SK-N-SH (cell line): ENCODE measurements around the gene HHIP.

Experiments used
- CTCF ChIP-seq: fragments of 200-600 bp; sonication (generic); IDR thresholded peaks from 2 replicates; pipeline ENCODE4 v1.6.1; 2017; ENCODE audit warnings: antibody characterized with exemption, mild to moderate bottlenecking, moderate library complexity
- EP300 ChIP-seq, 2 experiments: IDR thresholded peaks; 2 replicates each; pipeline versions ENCODE4 v1.4.0 to v1.6.1; 2012; ENCODE audit warnings: borderline replicate concordance in 1 of 2, low read depth in 1 of 2, low read length in 1 of 2
- EZH2phosphoT487 ChIP-seq: fragments of 200-600 bp; sonication (generic); IDR thresholded peaks from 2 replicates; pipeline ENCODE4 v1.6.1; 2017; ENCODE audit warnings: low read depth, mixed run types, mild to moderate bottlenecking, antibody characterized with exemption, moderate library complexity, borderline replicate concordance
- GABPA ChIP-seq: IDR thresholded peaks from 2 replicates; pipeline ENCODE4 v1.4.0; 2012; ENCODE audit warnings: low read depth, mild to moderate bottlenecking
- IRF3 ChIP-seq: fragments of 150-350 bp; IDR thresholded peaks from 2 replicates; pipeline ENCODE4 v1.6.1; 2016; ENCODE audit warnings: mild to moderate bottlenecking, low read depth, low read length
- MXI1 ChIP-seq: IDR thresholded peaks from 2 replicates; pipeline ENCODE4 v1.6.1; 2012; ENCODE audit warnings: mild to moderate bottlenecking, low read depth, low read length, improper control_type of control experiment
- POLR2AphosphoS5 ChIP-seq: IDR thresholded peaks from 2 replicates; pipeline ENCODE4 v1.6.1; 2012; ENCODE audit warnings: low read depth, low read length
- REST ChIP-seq: IDR thresholded peaks from 2 replicates; pipeline ENCODE4 v1.6.1; 2012; ENCODE audit warnings: mild to moderate bottlenecking, low read depth, low read length, moderate library complexity
- RFX5 ChIP-seq: IDR thresholded peaks from 2 replicates; pipeline ENCODE4 v1.6.1; 2012; ENCODE audit warnings: mild to moderate bottlenecking, improper control_type of control experiment, low read length
- SMC3 ChIP-seq: IDR thresholded peaks from 2 replicates; pipeline ENCODE4 v1.6.1; 2012; ENCODE audit warnings: low read depth, low read length, improper control_type of control experiment
- TCF12 ChIP-seq: IDR thresholded peaks from 2 replicates; pipeline ENCODE4 v1.4.0; 2012
- USF1 ChIP-seq: IDR thresholded peaks from 2 replicates; pipeline ENCODE4 v1.4.0; 2012; ENCODE audit warnings: low read depth, borderline replicate concordance
- YY1 ChIP-seq: IDR thresholded peaks from 2 replicates; pipeline ENCODE4 v1.4.0; 2012; ENCODE audit warnings: low read depth, mild to moderate bottlenecking
- TF ChIP-seq, protein P1 (sequence below): fragments of 150-350 bp; IDR thresholded peaks from 2 replicates; pipeline ENCODE4 v1.6.1; 2017; ENCODE audit warnings: antibody characterized with exemption, low read length, low read depth, borderline replicate concordance

GRCh38 chr4:144688035-144688569 lies 42.1 kb downstream of the HHIP start:
- TF ChIP-seq TCF12 = no peak
- no peak for TF ChIP-seq MXI1
- TF ChIP-seq USF1 = no peak
- TF ChIP-seq SMC3 = no peak
- no peak for TF ChIP-seq GABPA
- TF ChIP-seq CTCF = no peak
- TF ChIP-seq YY1 = no peak
- no peak for TF ChIP-seq EP300 (IDR thresholded peaks at IDR 0.05; ENCODE audit: borderline replicate concordance in 1 of 2, low read depth in 1 of 2, low read length in 1 of 2)
- no peak for TF ChIP-seq RFX5
- TF ChIP-seq IRF3 = no peak
- TF ChIP-seq, protein P1, sequence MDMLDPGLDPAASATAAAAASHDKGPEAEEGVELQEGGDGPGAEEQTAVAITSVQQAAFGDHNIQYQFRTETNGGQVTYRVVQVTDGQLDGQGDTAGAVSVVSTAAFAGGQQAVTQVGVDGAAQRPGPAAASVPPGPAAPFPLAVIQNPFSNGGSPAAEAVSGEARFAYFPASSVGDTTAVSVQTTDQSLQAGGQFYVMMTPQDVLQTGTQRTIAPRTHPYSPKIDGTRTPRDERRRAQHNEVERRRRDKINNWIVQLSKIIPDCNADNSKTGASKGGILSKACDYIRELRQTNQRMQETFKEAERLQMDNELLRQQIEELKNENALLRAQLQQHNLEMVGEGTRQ = no peak
- TF ChIP-seq REST = no peak
- TF ChIP-seq POLR2AphosphoS5 = no peak
- no peak for TF ChIP-seq EZH2phosphoT487
